HPDE6-E6E7 (cell line): ENCODE measurements around the gene RBM20.
A peak's percentile ranks its signal among the peaks of the same experiment; 100 is the strongest.

Experiments
- DNase-seq: peaks from one replicate; pipeline ENCODE4 v3.0.0; 2011; ENCODE audit warnings: missing footprints; ENCODE audit errors: extremely low spot score

RBM20 gene

DNA sequence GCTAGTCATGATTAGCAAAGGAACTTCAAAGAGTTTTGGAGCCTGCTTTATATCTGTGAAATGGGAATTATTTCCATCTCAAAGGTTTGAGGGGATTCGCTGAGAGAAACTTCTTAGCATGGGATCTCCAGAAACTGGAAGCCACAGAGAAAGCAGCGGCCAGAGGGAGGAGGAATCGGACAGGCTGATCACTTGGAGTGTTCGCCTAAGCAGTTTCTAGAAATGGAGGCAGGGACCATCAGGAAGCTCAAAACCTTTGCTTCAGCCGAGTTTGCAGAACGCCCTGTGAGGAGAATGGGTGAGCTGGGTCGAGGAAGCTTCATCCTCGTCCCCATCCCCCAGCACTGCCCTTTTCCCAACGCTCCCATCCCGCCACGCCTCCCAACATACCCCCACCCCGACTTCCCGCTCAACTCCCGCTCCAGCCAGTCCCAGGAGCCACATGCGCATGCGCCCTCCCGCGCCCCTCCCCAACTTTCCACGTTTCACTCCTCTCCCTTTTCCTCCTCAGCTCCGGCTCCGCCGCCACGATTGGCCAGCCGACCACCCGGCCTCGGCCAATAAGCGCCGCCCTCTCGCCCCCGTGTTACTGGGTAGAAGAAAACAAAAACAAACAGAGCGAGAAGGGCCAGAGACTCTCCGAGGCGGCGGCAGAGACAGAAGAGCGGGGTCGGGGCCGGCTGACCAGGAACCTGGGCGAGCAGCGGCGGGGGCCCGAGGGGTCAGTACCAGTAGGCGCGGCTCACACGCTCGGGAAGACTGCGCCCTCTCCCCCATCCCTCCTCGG, 227.4 kb downstream of the RBM20 start, which contains the start of gene PDCD4:
Gene PDCD4 (plus strand): TSS at position 631 of the 787 bp plus-strand sequence. CDS start 4,100 bp downstream, outside the sequence.
- peak; percentile 90 for DNase-seq

DNA sequence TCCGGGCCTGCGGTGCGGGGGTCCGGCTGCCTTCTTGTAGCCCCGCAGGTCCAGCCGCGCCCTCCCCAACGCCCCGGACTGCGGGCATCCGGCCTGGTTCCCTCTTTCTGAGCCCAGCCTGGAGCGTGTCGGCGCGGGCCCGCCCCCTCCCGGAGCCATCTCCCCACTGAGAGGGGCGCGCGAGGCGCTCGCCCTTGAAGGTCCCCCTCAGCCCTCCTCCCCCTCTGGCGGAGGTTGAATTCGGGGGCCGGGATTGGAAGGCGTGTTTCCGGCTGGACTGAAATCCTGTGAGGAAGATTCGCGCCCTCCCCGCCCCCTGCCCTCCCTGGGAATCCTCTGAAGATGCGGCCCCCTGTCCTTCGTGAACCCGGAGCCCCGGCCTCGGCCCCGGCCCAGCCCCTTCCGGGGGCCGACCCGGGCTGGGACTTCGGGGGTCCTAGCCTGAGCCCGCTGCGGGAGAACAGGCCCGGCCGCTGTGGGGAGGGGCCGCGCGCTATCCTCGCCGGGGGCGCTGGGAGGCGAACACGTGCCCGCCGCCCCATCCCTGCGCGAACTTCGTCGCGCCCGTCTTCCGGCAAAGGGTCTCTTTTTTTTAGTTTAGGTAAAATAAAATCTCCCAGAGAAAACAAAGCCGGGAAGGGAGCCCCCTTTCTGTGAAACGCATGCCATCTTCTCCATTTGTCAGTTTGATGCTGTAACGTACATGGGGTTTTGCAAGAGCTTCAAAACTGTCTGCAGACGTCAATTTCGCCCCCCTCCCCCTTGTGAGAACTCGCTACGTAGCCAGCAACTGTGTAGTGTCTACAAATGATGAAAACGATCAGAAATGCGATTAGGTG, 228.2 kb downstream of the RBM20 start:
- DNase-seq, result no peak

DNA sequence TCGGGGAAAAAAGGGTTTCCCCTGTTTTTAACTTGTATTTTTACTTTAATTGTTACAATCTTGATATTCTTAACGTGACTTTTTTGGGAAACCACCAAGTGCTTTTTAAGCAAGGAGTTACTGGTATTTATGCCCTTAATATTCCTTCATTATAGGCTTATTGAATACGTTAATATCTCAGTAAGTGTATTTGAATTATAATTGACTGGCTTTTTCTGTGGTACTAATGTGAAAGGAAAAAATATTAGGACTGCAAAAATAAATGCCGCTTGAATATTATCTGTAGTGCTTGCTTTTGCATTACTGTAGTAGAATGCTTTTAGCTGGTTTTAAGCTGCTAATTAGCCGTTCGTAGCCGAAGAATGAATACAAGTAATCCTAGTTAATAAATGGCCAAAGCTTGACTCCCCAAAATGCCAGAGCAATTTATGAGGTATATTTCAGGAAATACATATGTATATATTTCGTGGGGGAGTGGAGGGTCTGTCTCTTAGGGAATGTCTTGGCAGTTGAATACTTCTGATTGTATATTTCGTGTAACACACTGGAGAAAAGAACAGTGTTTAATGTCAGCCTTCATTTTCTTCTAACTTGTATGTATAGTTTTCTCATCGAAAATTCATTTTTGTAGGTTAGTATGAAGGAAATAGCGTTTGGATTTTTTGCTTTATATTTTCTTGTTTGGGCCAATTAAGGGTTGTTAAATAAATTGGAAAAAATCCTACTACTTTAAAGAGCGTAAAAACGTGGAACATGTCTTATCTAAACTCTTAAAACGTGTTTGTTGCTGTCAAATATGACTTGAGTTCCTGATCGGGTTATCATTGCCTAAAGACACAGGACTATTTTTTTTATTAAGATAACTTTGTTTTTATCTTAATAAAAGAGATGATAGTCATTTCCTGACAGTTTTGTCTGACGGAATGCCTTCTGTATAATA, 229.1 kb downstream of the RBM20 start:
- no peak for DNase-seq

- DNase-seq, result no peak
Measured at GRCh38 chr10:110873951-110874350, 229.8 kb downstream of the RBM20 start.

DNA sequence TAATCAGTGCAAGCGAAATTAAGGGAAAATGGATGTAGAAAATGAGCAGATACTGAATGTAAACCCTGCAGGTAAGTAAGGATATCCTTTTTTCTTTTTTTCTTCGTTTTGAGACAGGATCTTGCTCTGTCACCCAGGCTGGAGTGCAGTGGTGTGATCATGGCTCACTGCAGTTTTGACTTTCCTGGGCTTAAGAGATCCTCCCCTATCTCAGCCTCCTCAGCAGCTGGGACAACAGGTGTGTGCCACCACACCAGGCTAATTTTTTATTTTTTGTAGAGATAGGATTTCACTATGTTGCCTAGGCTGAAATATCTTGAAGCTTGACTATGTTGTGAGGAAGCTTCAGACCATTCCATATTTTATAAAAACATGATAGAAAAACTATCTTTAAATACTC, 231.9 kb downstream of the RBM20 start:
- no peak for DNase-seq

- no peak for DNase-seq
Measured at GRCh38 chr10:110876788-110877187, 232.7 kb downstream of the RBM20 start.

DNA sequence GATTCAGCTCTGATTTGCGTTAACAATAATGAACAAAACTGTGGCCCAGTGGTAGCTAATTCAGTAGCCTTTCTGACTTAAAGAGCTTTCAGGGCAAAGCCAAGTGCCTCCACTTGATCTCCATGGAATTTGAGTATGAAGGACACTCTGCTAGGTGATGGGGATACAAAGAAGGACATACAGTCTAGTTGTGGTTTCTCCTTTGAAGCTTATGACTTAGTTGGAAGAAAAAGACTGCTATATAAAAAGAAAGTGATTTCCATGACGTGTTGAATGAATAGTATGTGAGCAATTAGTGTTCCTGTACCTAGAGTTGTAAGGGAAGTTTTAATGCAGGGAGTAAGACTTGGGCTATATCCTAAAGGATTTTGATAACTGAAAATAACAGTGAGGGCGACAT, 235.9 kb downstream of the RBM20 start:
- no peak for DNase-seq

DNA sequence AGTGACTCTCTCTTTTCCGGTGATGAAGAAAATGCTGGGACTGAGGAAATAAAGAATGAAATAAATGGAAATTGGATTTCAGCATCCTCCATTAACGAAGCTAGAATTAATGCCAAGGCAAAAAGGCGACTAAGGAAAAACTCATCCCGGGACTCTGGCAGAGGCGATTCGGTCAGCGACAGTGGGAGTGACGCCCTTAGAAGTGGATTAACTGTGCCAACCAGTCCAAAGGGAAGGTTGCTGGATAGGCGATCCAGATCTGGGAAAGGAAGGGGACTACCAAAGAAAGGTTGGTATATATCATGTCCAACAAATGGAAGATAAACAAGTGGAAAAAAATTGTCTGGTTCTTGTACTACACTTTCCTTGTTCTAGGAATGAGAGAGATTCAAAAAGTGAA, 237.1 kb downstream of the RBM20 start:
- no peak for DNase-seq

DNA sequence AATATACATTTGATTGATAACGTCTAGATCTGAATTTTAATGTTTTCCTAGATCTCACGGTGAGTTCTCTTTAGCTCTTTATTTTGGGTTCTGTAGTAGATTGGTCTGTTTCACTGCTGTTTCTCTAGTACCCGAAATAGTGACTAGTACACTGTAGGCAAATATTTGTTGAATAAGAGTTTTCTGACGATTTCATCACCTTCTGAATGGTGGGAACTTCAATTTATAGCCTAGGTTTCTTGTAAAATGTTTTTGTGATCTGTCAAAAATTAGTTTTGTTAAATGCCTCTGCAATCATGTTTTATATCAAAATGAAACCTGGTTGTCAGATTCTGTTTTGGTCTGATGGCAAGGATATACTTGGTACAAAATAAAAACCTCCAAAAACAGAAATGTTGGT, 237.8 kb downstream of the RBM20 start:
- DNase-seq, result no peak

DNA sequence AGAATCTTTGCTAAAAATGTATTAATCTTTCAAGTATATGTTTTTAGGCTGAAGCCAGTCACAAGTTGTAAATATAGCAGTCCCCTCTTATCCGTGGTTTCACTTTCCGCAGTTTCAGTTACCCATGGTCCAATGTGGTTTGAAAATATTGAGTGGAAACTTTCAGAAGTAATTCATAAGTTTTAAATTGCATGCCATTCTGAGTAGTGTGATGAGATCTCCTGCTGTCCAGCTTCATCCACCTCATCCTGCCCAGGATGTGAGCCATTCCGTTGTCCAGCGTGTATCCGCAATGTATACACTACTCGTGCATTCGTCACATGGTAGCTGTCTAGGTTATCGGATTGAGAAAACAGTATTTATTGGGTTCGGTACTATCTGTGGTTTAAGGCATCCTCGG, 239.8 kb downstream of the RBM20 start:
- DNase-seq, result no peak

- DNase-seq, result no peak
Measured at GRCh38 chr10:110885932-110886674, 242.0 kb downstream of the RBM20 start.

DNA sequence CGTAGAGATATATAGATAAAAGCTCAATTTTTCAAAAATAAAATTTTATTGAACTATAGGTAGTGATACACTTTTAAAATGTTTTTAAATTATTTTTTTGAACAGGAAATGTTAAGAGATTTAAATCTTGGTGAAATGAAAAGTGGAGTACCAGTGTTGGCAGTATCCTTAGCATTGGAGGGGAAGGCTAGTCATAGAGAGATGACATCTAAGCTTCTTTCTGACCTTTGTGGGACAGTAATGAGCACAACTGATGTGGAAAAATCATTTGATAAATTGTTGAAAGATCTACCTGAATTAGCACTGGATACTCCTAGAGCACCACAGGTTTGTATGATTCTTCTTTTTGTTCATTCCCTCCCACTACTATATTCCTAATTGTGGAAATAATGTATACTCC, 243.4 kb downstream of the RBM20 start:
- no peak for DNase-seq
